ENCODE results near the gene ELK3.

DNA sequence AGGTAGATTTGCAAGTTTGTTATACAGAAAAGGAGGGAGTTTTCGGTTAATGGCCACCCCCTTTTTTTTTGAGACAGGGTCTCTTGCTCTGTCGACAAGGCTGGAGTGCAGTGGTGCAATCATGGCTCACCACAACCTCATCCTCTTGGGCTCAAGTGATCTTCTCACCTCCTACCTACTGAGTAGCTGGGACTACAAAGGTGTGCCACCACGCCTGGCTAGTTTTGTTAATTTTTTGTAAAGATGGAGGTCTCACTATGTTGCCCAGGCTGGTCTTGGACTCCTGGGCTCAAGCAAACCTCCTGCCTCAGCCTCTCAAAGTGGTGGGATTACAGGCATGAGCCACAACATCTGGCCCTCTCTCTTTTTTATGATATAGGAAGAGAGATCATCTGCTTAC lies 111.5 kb downstream of the ELK3 start:
- TF ChIP-seq, protein P1, sequence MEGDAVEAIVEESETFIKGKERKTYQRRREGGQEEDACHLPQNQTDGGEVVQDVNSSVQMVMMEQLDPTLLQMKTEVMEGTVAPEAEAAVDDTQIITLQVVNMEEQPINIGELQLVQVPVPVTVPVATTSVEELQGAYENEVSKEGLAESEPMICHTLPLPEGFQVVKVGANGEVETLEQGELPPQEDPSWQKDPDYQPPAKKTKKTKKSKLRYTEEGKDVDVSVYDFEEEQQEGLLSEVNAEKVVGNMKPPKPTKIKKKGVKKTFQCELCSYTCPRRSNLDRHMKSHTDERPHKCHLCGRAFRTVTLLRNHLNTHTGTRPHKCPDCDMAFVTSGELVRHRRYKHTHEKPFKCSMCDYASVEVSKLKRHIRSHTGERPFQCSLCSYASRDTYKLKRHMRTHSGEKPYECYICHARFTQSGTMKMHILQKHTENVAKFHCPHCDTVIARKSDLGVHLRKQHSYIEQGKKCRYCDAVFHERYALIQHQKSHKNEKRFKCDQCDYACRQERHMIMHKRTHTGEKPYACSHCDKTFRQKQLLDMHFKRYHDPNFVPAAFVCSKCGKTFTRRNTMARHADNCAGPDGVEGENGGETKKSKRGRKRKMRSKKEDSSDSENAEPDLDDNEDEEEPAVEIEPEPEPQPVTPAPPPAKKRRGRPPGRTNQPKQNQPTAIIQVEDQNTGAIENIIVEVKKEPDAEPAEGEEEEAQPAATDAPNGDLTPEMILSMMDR (conservative IDR thresholded peaks at IDR 0.05): no peak
- TF ChIP-seq ZFX (IDR thresholded peaks at IDR 0.05): no peak

All from C4-2B (cell line).